T-helper 1 cell treated with Interleukin-12 subunit alpha and Interleukin-12 subunit beta and Interleukin-4 antibody, amounts not matched to agents 30 μg/mL and 1 μg/mL, for 36 hours (primary cell): Measurements from ENCODE around the gene KAZN.
A peak's percentile ranks its signal among the peaks of the same experiment; 100 is the strongest.

Source experiments
- H3K27ac Mint-ChIP-seq: one replicate; pipeline ENCODE4 v1.8.0; 2021; ENCODE audit warnings: mild to moderate bottlenecking, mixed read lengths
- H3K27me3 Mint-ChIP-seq: one replicate; pipeline ENCODE4 v1.8.0; 2021; ENCODE audit warnings: low read depth, mixed read lengths
- H3K36me3 Mint-ChIP-seq: one replicate; pipeline ENCODE4 v1.8.0; 2021; ENCODE audit warnings: low read depth, mixed read lengths
- H3K4me1 Mint-ChIP-seq: one replicate; pipeline ENCODE4 v1.8.0; 2021; ENCODE audit warnings: low read depth, mixed read lengths
- H3K4me3 Mint-ChIP-seq: one replicate; pipeline ENCODE4 v1.8.0; 2021; ENCODE audit warnings: mild to moderate bottlenecking, moderate library complexity, mixed read lengths
- H3K9me3 Mint-ChIP-seq: one replicate; pipeline ENCODE4 v1.8.0; 2021; ENCODE audit warnings: mixed read lengths

The KAZN gene

GRCh38 chr1:15137809-15138208, 539.3 kb downstream of the KAZN start:
- Mint-ChIP-seq H3K9me3 (no peaks in the 10 kb centered on the region), H3K36me3 (no peaks in the 10 kb centered on the region), H3K27ac (no peak overlapping the region), H3K27me3 (peaks cover 69% of the 10 kb centered on the region), H3K4me3 (no peak overlapping the region), H3K4me1 (no peaks in the 10 kb centered on the region)

- H3K27ac Mint-ChIP-seq = no peak overlapping the region
- H3K36me3 Mint-ChIP-seq = no peaks in the 10 kb centered on the region
- no peak overlapping the region for H3K4me3 Mint-ChIP-seq
- no peaks in the 10 kb centered on the region for H3K9me3 Mint-ChIP-seq
- peaks cover 65% of the 10 kb centered on the region for H3K27me3 Mint-ChIP-seq
- no peaks in the 10 kb centered on the region for H3K4me1 Mint-ChIP-seq
These were observed 541.3 kb downstream of the KAZN start for GRCh38 chr1:15139654-15140350.

GRCh38 chr1:15141935-15142539, 543.6 kb downstream of the KAZN start:
- Mint-ChIP-seq H3K9me3 (no peaks in the 10 kb centered on the region), H3K27ac (no peak overlapping the region), H3K4me1 (no peaks in the 10 kb centered on the region)

GRCh38 chr1:15145327-15145726, 546.8 kb downstream of the KAZN start:
- Mint-ChIP-seq H3K9me3 (no peaks in the 10 kb centered on the region), H3K4me3 (no peak overlapping the region), H3K27me3 (peaks cover 72% of the 10 kb centered on the region), H3K27ac (no peak overlapping the region), H3K36me3 (no peaks in the 10 kb centered on the region), H3K4me1 (no peaks in the 10 kb centered on the region)

More at GRCh38 chr1:15141935-15142539, 543.6 kb downstream of the KAZN start:
- H3K36me3 Mint-ChIP-seq = no peaks in the 10 kb centered on the region
- peaks cover 62% of the 10 kb centered on the region for H3K27me3 Mint-ChIP-seq
- H3K4me3 Mint-ChIP-seq = no peak overlapping the region

- peaks cover 5% of the 10 kb centered on the region for H3K9me3 Mint-ChIP-seq
- no peaks in the 10 kb centered on the region for H3K36me3 Mint-ChIP-seq
- peaks cover 73% of the 10 kb centered on the region for H3K27me3 Mint-ChIP-seq
- H3K27ac Mint-ChIP-seq = no peak overlapping the region
- no peaks in the 10 kb centered on the region for H3K4me1 Mint-ChIP-seq
- H3K4me3 Mint-ChIP-seq = no peak overlapping the region
These were observed 547.7 kb downstream of the KAZN start for GRCh38 chr1:15146142-15146680.

- peaks cover 75% of the 10 kb centered on the region for H3K27me3 Mint-ChIP-seq
- no peak overlapping the region for H3K27ac Mint-ChIP-seq
- peaks cover 5% of the 10 kb centered on the region for H3K9me3 Mint-ChIP-seq
These were observed 548.5 kb downstream of the KAZN start for GRCh38 chr1:15146971-15147376.

GRCh38 chr1:15148004-15148403, 549.5 kb downstream of the KAZN start:
- Mint-ChIP-seq H3K4me3 (no peak overlapping the region), H3K36me3 (no peaks in the 10 kb centered on the region), H3K9me3 (peaks cover 5% of the 10 kb centered on the region), H3K27me3 (peaks cover 75% of the 10 kb centered on the region), H3K27ac (no peak overlapping the region), H3K4me1 (no peaks in the 10 kb centered on the region)

More at GRCh38 chr1:15146971-15147376, 548.5 kb downstream of the KAZN start:
- Mint-ChIP-seq H3K36me3 (no peaks in the 10 kb centered on the region), H3K4me1 (no peaks in the 10 kb centered on the region), H3K4me3 (no peak overlapping the region)

- Mint-ChIP-seq H3K4me3 (no peak overlapping the region), H3K9me3 (peaks cover 5% of the 10 kb centered on the region), H3K27ac (no peak overlapping the region), H3K4me1 (no peaks in the 10 kb centered on the region), H3K36me3 (no peaks in the 10 kb centered on the region), H3K27me3 (peaks cover 74% of the 10 kb centered on the region)
These were observed 550.0 kb downstream of the KAZN start for GRCh38 chr1:15148475-15148874.

GRCh38 chr1:15148941-15149340, 550.5 kb downstream of the KAZN start:
- no peak overlapping the region for H3K4me3 Mint-ChIP-seq
- no peaks in the 10 kb centered on the region for H3K36me3 Mint-ChIP-seq
- H3K4me1 Mint-ChIP-seq = no peaks in the 10 kb centered on the region
- H3K9me3 Mint-ChIP-seq = peaks cover 5% of the 10 kb centered on the region
- H3K27me3 Mint-ChIP-seq = peaks cover 72% of the 10 kb centered on the region
- no peak overlapping the region for H3K27ac Mint-ChIP-seq

GRCh38 chr1:15150376-15150775, 551.9 kb downstream of the KAZN start:
- H3K9me3 Mint-ChIP-seq = peaks cover 5% of the 10 kb centered on the region
- H3K36me3 Mint-ChIP-seq = no peaks in the 10 kb centered on the region
- peaks cover 4% of the 10 kb centered on the region for H3K4me1 Mint-ChIP-seq
- H3K27me3 Mint-ChIP-seq = peaks cover 73% of the 10 kb centered on the region
- no peak overlapping the region for H3K27ac Mint-ChIP-seq
- no peak overlapping the region for H3K4me3 Mint-ChIP-seq

GRCh38 chr1:15151377-15151806, 552.9 kb downstream of the KAZN start:
- Mint-ChIP-seq H3K36me3 (no peaks in the 10 kb centered on the region), H3K27me3 (peaks cover 75% of the 10 kb centered on the region), H3K4me1 (peaks cover 9% of the 10 kb centered on the region), H3K4me3 (no peak overlapping the region), H3K27ac (no peak overlapping the region), H3K9me3 (peaks cover 5% of the 10 kb centered on the region)

- H3K4me3 Mint-ChIP-seq = no peak overlapping the region
- no peak overlapping the region for H3K27ac Mint-ChIP-seq
- H3K27me3 Mint-ChIP-seq = peaks cover 76% of the 10 kb centered on the region
- no peaks in the 10 kb centered on the region for H3K36me3 Mint-ChIP-seq
- H3K9me3 Mint-ChIP-seq = peaks cover 5% of the 10 kb centered on the region
- peaks cover 12% of the 10 kb centered on the region for H3K4me1 Mint-ChIP-seq
These were observed 553.4 kb downstream of the KAZN start for GRCh38 chr1:15151871-15152270.

- Mint-ChIP-seq H3K9me3 (peaks cover 5% of the 10 kb centered on the region), H3K27ac (no peak overlapping the region), H3K4me1 (peaks cover 16% of the 10 kb centered on the region), H3K4me3 (peak overlapping the region; percentile 46), H3K27me3 (peaks cover 75% of the 10 kb centered on the region), H3K36me3 (no peaks in the 10 kb centered on the region)
These were observed 554.1 kb downstream of the KAZN start for GRCh38 chr1:15152318-15153183.

GRCh38 chr1:15153184-15153841, 554.8 kb downstream of the KAZN start, which contains the start of gene TMEM51:
TSS of gene TMEM51 (plus strand) at chr1:15153747. CDS start at chr1:15215088, 61,341 bp downstream.
- Mint-ChIP-seq H3K4me3 (peak within 1 kb of the TSS; percentile 46), H3K36me3 (no peaks in the 10 kb centered on the region), H3K4me1 (peaks cover 16% of the 10 kb centered on the region), H3K9me3 (peaks cover 5% of the 10 kb centered on the region), H3K27ac (no peak within 1 kb of the TSS), H3K27me3 (peaks cover 68% of the 10 kb centered on the region)
